ENCODE results near the gene RLN1.
"Not testable (repeated sequence)": the region's sequence is repeated elsewhere in the genome, so short reads cannot be mapped to it uniquely, and the experiment has no call there.

RLN1 gene

DNA sequence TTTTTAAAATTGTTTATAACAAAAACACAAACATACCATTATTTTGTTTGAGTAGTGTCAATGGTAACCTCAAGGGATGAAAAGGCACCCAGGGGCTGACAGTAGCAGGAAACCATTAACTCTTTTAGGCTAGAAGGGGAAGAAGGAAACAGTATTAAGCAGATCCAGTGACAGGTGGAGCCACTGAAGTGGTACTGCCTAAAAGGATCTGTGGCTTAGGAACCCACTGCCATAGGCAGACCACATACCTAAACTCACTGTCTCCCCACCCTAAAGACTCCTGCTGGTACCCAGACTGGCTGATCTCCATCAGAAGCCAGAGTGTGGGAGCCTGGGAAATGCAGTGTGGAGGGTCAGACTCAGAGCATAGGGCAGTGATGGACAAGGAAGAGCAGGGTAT lies 13.5 kb downstream of the RLN1 start:
- no peak for DNase-seq (ENCODE audit: low read depth in 3 of 3, low spot score in 1 of 3)

DNA sequence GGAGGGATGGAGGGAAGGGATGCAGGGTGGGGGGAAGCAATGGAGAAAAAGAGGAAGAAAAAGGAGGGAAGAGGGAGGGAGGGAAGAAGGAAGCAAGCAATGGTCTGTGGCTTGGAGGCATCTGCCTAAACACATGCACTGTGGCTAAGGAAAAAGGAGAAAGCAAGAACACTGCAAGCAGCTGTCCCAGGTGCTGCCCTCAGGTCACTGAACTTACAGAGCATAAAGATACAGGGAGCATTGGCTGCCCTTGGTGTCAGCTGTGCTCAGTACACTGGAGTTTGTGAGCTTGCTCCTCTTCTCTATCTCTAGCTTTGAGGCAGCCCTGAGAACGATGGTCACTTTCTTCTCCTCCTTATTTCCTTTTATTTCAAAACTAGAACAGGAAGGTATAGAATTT lies 18.1 kb downstream of the RLN1 start:
- not testable (repeated sequence) for DNase-seq (ENCODE audit: low read depth in 3 of 3, low spot score in 1 of 3)

DNA sequence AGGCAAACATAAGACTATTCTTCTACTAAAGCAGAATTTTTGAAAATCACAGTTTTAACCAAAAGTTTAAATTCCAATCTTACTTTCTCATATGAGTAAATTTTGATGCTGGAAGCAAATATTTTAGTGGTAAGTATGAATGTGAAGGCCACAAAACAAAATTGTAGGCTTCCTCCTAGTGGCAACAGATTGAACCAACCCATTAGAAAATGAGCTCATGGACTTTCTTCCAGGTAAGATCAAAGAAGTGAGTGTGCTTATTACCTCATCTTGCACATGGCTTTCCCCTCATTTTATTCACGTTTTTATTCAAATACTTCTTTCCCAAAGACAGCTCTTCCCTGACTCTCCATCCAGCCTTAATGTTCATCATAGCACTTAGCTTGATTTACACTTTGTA lies 18.6 kb downstream of the RLN1 start:
- DNase-seq (ENCODE audit: low read depth in 3 of 3, low spot score in 1 of 3): no peak

DNA sequence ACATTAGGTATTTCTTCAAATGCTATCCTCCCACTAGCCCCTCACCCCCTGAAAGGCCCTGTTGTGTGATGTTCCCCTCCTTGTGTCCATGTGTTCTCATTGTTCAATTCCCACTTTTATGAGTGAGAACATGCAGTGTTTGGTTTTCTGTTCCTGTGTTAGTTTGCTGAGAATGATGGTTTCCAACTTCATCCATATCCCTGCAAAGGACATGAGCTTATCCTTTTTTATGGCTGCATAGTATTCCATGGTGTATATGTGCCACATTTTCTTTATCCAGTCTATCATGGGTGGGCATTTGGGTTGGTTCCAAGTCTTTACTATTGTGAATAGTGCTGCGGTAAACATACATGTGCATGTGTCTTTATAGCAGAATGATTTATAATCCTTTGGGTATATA lies 23.3 kb downstream of the RLN1 start:
- DNase-seq (ENCODE audit: low read depth in 3 of 3, low spot score in 1 of 3): not testable (repeated sequence)

DNA sequence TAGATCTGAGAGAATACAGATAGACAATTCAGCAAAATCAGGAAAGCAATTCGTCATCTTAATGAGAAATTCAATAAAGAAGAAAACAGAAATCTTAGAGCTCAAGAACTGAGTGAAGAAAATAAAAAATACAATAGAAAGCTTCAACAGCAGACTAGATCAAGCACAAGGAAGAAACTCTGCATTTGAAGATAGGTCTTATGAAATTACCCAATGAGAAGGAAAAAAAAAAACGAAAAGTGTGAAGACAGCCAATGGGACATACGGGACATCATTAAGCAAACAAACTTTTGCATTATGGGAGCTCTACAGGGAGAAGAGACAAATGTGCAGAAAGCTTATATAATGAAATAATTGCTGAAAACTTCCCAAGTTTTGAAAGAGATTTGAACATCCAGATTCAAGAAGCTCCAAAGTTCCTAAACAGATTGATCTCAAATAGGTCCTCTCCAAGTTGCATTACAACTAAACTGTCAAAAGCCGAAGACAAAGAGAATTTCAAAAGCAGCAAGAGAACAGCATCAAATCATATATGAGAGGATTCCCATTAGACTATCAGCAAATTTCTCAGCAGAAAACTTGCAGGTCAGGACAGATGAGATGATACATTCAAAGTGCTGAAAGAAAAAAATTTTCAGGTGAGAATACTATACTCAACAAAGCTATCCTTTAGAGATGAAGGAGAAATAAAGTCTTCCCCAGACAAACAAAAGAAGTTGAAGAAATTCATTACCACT lies 24.3 kb downstream of the RLN1 start:
- no peak for DNase-seq (ENCODE audit: low read depth in 3 of 3, low spot score in 1 of 3)

DNA sequence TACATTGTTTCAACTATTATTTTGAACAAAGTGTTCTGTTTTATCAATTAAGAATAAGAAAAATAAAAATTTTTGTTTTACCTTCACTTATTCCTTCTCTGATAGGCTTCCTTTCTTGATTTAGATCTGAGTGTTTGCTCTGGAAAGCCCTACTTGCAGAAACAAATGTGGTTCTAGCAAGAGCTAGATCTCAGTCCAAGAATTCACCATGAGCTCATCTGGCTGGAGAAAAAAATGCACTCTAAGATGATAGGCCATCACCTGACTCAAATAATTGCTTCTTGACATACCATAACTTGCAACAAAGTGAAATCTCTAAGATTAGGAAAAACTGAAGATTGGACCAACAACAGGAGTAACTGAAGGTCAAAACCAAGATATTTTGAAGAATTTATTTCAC lies 28.8 kb downstream of the RLN1 start:
- DNase-seq (ENCODE audit: low read depth in 3 of 3, low spot score in 1 of 3): no peak

DNA sequence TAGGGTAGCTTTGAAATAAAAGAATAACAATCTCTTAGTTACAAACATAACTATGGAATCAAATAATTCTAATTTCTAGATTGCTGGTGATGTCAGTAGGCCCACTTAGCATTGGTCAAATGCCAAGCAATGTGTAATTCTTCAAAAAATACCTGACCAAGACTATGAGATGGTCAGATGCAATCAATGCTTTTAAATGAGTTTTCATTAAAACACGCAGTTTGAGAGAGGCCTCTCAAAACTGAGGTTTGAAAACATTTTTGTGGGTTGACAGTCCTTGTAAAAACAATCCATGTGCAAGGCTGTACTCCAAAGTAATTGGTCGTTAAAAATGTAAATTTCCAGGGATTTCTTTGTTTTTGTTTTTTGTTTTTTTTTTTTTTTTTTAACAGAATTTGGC lies 33.9 kb downstream of the RLN1 start:
- DNase-seq (ENCODE audit: low read depth in 3 of 3, low spot score in 1 of 3): no peak

DNA sequence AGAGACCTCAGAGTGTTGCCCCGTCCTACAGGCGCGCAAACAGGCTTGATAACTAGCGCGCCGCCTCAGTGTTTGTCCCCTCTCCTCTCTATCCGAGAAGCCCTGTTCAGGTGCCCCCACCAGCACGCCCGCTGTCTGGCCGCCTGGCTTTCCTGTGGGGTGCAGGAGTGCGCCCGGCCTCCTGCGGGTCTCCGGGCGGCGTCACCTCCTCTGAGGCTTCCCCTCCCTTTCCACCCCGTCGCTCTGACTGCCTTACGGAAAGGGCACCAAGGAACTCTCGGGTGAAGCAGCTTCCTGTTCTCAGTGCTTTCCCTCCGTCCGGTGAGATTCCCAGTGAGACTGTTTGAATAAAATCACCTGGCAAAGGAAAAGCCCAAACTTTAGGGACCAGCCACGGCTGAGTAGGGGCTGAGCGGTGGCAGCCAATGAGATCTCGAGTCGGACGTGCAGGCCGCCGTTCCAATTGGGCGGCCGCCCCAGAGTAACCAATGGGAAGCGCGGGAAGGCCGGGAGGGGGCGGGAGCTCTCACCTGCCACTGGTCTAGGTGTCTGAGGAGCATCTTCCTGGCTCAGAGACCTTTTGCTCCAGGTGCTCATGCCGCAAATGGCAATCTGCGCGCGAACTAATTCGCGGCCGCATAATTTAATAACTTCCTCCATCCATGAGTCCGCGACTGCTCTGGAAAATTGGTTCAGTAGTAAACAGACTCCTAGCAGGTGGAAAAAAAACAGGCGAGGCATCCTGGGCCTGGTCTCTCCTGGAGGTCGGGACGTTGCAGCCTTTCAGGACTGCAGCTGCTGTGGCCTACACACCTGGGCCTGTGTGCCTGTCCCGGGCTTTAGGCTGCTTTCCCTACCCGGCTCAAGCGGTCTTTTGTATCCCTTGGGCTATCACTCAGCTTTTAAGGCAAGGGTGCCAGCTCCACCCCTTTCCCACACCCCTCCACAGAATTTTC lies 35.6 kb downstream of the RLN1 start, which contains the start of gene RLN2:
RLN2 (minus strand) TSS at position 877 of the 956 bp plus-strand sequence; CDS start at position 741, 136 bp downstream.
- not testable (repeated sequence) for DNase-seq (ENCODE audit: low read depth in 3 of 3, low spot score in 1 of 3)

DNA sequence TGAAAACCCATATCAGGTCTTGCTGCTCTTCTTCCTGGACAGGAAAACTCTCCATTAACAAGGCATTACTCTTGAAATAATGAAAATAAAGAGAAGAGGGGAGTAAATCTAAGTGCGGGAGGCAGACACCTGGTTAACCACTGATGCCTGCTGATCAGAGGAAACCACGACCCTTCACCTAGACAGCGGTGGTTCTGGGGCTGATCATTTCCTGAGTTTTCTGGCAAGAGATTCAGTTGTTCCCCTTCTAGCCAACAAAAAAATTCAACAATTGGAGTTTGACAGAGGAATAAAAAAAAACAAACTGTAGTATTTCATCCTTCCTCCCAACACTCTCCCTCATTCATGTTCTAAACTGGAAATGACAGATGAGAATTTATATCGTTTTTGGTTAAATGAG lies 38.1 kb downstream of the RLN1 start:
- no peak for DNase-seq (ENCODE audit: low read depth in 3 of 3, low spot score in 1 of 3)

DNA sequence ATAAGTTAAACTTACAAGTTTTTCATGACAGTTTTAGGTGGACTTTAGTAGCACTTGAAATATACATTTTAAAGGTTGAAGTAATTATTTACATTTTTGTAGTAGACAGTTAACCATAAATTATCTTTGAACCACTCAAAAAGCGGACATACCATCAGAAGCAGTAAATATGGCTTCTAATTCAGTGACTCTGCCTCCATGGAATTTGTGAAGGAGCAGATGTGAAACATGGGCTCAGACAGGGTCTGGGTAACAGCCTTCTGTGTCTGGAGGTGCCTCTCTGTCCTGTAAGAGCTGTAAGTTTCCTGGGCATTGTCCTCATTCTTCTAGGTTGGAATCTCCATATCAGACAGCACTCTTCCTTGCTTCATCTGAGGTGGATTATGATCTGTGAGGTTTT lies 47.5 kb downstream of the RLN1 start:
- no peak for DNase-seq (ENCODE audit: low read depth in 3 of 3, low spot score in 1 of 3)

DNA sequence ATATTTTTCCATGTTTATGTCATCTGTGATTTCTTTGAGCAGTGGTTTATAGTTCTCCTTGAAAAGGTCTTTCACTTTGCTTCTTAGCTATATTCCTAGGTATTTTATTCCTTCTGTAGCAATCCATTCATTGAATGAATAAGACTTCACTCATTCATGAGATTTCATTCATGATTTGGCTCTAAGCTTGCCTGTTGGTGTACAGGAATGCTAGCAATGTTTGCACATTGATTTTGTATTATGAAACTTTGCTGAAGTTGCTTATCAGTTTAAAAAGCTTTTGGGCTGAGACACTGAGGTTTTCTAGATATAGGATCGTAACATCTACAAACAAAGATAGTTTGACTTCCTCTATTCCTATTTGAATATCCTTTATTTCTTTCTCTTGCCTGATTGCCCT lies 51.1 kb downstream of the RLN1 start:
- no peak for DNase-seq (ENCODE audit: low read depth in 3 of 3, low spot score in 1 of 3)

DNA sequence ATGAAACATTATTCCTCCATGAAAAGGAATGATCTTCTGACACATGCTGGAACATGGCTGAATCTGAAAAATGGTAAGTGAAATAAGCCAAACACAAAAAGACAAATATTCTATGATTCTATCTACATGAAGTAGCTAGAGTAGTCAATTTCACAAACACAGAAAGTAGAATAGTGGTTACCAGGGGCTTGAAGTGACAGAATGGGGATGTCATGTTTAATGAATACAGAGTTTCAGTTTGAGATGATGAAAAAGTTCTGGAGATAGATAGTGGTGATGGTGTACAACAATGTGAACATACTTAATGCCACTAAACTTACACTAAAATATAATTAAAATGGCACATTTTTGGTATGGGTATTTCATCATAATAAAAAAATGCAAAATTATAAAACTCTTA lies 53.4 kb downstream of the RLN1 start:
- no peak for DNase-seq (ENCODE audit: low read depth in 3 of 3, low spot score in 1 of 3)
